ENCODE measurements around the gene PRIM1. TPM values are rescaled to one million over a fixed set of nuclear protein-coding genes. Genes with fewer than 3 reads are reported as not detected.

Gene PRIM1
- total and polyA plus RNA-seq, 2 of the 4 experiments (the other 2 are of a cell fraction), result 8.6 to 12.0 TPM

DNA sequence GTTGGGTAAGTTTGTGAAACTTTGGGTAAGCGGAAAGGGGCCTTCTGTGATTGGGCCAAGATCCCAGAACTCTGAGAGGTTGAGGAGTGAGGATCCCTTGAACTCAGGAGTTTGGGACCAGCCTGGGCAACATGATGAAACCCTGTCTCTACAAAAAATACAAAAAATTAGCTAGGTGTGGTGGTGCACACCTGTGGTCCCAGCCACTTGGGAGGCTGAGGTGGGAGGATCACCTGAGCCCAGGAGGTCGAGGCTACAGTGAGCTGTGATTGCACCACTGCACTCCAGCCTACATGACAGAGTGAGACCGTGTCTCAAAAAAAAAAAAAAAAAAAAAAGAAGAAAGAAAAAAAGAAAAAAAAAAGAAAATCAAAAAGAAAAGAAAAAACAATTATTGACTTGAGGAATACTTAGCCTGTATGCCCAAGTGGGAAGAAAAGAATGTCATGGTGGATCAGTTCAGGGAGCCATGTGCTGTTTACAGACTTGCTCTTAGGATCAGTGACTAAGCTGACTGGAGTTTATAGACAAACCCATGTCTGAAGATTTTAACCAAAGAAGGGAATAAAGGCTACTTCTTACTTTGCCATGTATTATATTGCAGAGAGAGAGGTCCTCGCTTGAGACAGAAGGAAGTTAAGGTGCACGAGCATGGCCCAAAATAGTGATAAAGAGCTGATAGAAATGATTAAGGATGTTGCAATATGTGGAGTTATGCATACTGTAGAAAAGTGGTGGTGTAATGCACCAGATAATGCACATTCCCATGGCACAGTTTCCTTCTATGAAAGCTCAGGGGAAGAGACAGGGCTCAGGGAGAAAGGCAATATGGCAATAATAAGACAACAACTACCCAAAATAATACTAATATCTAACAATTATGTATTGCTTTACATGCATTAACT lies 11.9 kb upstream of the PRIM1 start:
- peak overlapping the region; percentile 80 for H2BK120ac ChIP-seq (ENCODE audit: low read depth, low read length)
- no peaks in the 10 kb centered on the region for H3K9me3 ChIP-seq (ENCODE audit: control insufficient read depth, insufficient read depth, low read length)
- dilution Hi-C loops (cut with HindIII; ENCODE audit: low sequenced_read_pairs, unreplicated experiment), result no loop called here
- ChIA-PET POLR2A (ENCODE audit: unreplicated experiment) (interaction anchor here (0.6 to 0.7 kb wide), 2 partner anchors 16 to 107 kb away, joined by 4 to 7 read pairs; no protein-coding TSS in a partner anchor), CTCF (interaction anchor here (0.6 to 1.9 kb wide), 4 partner anchors 53 to 237 kb away, joined by 3 to 15 read pairs (median 4); no protein-coding TSS in a partner anchor)
- peak overlapping the region; percentile 79 for H2BK20ac ChIP-seq (ENCODE audit: low read depth, low read length)
- H3K56ac ChIP-seq (ENCODE audit: extremely low read depth, insufficient read depth, low read length), result peak overlapping the region; percentile 29; the same call in 1 of the 2 replicates
- no peak overlapping the region for H3K4me3 ChIP-seq (ENCODE audit: insufficient read depth, low read depth, low read length)
- H4K8ac ChIP-seq (ENCODE audit: low read depth in 2 of 2, low read length in 2 of 2), result peak overlapping the region; percentile 87 to 89
- H3K79me1 ChIP-seq (ENCODE audit: low read depth in 1 of 2, low read length in 2 of 2), result peaks cover 0 to 3% of the 10 kb centered on the region in 2 experiments; a peak in 1 of 4 replicates
- no peak overlapping the region for H2AFZ ChIP-seq (replicated peaks; ENCODE audit: low read length, poor library complexity)
- no TSS peak for BruUV-seq (replicated peaks)
- H4K91ac ChIP-seq (ENCODE audit: insufficient read depth, low read depth, low read length), result peak overlapping the region; percentile 84
- peak overlapping the region; percentile 22; the same call in 1 of the 2 replicates for H3K9ac ChIP-seq (ENCODE audit: low read depth, low read length)
- DNase-seq, result peak; percentile 82
- 0 out of 2 replicates have a peak overlapping the region, but pooled peaks have one; percentile 2 for H3K23ac ChIP-seq (ENCODE audit: low read depth, low read length)
- TF ChIP-seq FOS (IDR thresholded peaks at IDR 0.05; ENCODE audit: low read depth, low read length) (0 out of 2 replicates have a peak, but pooled peaks have one; percentile 7), MXI1 (IDR thresholded peaks at IDR 0.05; ENCODE audit: borderline replicate concordance, low read depth, low read length) (peak; percentile 65; the same call in 1 of the 2 replicates), ELK1 (IDR thresholded peaks at IDR 0.05; ENCODE audit: borderline replicate concordance, low read depth, low read length) (no peak), CEBPB (IDR thresholded peaks at IDR 0.05; ENCODE audit: low read depth, low read length) (peak; percentile 77), RFX5 (IDR thresholded peaks at IDR 0.05; ENCODE audit: low read depth, low read length) (no peak), RAD21 (IDR thresholded peaks at IDR 0.05; ENCODE audit: low read length) (no peak), MAFK (IDR thresholded peaks at IDR 0.05; ENCODE audit: low read depth, low read length) (no peak)
- TF ChIP-seq, protein P1, sequence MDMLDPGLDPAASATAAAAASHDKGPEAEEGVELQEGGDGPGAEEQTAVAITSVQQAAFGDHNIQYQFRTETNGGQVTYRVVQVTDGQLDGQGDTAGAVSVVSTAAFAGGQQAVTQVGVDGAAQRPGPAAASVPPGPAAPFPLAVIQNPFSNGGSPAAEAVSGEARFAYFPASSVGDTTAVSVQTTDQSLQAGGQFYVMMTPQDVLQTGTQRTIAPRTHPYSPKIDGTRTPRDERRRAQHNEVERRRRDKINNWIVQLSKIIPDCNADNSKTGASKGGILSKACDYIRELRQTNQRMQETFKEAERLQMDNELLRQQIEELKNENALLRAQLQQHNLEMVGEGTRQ (IDR thresholded peaks at IDR 0.05; ENCODE audit: low read depth, low read length), result 0 out of 2 replicates have a peak, but pooled peaks have one; percentile 15
- H4K20me1 ChIP-seq (ENCODE audit: insufficient read depth, low read length), result no peaks in the 10 kb centered on the region
- peak overlapping the region; percentile 19 for H3K14ac ChIP-seq (replicated peaks; ENCODE audit: low read depth, low read length)
- no peaks in the 10 kb centered on the region; the same call in 1 of the 2 replicates for H3K4me1 ChIP-seq (ENCODE audit: control insufficient read depth, insufficient read depth, low read length)
- peak overlapping the region; percentile 65; the same call in 1 of the 2 replicates for H4K5ac ChIP-seq (ENCODE audit: low read depth, low read length)
- no peaks in the 10 kb centered on the region for H3K9me1 ChIP-seq (ENCODE audit: insufficient read depth, low read length)
- peak overlapping the region; percentile 55; the same call in 1 of the 2 replicates for H3K4ac ChIP-seq (ENCODE audit: low read depth, low read length)
- no peaks in the 10 kb centered on the region for H3K36me3 ChIP-seq (ENCODE audit: control insufficient read depth, insufficient read depth, low read length)
- peak overlapping the region; percentile 32 for H3K27ac ChIP-seq (ENCODE audit: insufficient read depth, low read length)
- peak overlapping the region; percentile 73; the same call in 1 of the 2 replicates for H3K4me2 ChIP-seq (ENCODE audit: low read depth, low read length)
- H2BK15ac ChIP-seq (ENCODE audit: low read depth, low read length), result no peak overlapping the region; the same call in 1 of the 3 replicates
- H2AK5ac ChIP-seq (ENCODE audit: low read depth, low read length), result peak overlapping the region; percentile 35; the same call in 1 of the 2 replicates
- H2BK5ac ChIP-seq (ENCODE audit: low read depth, low read length, poor library complexity, severe bottlenecking), result peak overlapping the region; percentile 93
- H2AK9ac ChIP-seq (replicated peaks; ENCODE audit: low read depth, low read length, poor library complexity), result peak overlapping the region; percentile 50
- intact Hi-C loops (cut with micrococcal nuclease), result loop anchor here (1.0 kb wide), 1 partner anchor 223 kb away; no protein-coding TSS in a partner anchor
- peak overlapping the region; percentile 87 for H3K18ac ChIP-seq (ENCODE audit: low read depth, low read length)
- no peaks in the 10 kb centered on the region for H3K27me3 ChIP-seq (ENCODE audit: control insufficient read depth, insufficient read depth, low read length)
- peak; percentile 82 for ATAC-seq (ENCODE audit: low read depth)
- in situ Hi-C loops (cut with MboI; ENCODE audit: low sequenced_read_pairs), result loop anchor here (5.0 kb wide), 1 partner anchor 223 kb away; no protein-coding TSS in a partner anchor
- WGBS, 2 experiments (ENCODE audit: extremely low coverage in 2 of 2, insufficient read length in 1 of 2), result no CpG with 5 or more reads among the region's 5 CpGs

All from IMR-90 (cell line).